Tibial nerve (tissue), 4 donors: Measurements from ENCODE around the gene TEC.

Experiments
- EP300 ChIP-seq, 2 donors: sonication (generic); formaldehyde crosslinking; IDR thresholded peaks; one replicate each; pipeline ENCODE4 v1.6.1; 2017; ENCODE audit warnings: antibody characterized with exemption in 2 of 2, mild to moderate bottlenecking in 1 of 2
- POLR2A ChIP-seq, 2 donors: fragments of 450-650 bp; IDR thresholded peaks; one replicate each; pipeline ENCODE4 v1.6.1; 2017; ENCODE audit warnings: antibody characterized with exemption in 2 of 2, mild to moderate bottlenecking in 2 of 2, moderate library complexity in 2 of 2
- TF ChIP-seq, protein P1 (sequence below), 5 experiments: fragments of 200-600 bp in 3 of 5; fragments of 450-650 bp in 2 of 5; sonication (generic) in 3 of 5; IDR thresholded peaks; one replicate each; pipeline ENCODE4 v1.5.1; 2016 to 2019; ENCODE audit warnings: antibody characterized with exemption in 5 of 5, mild to moderate bottlenecking in 3 of 5, moderate library complexity in 2 of 5

GRCh38 chr4:48175328-48175727, 94.3 kb downstream of the TEC start:
- TF ChIP-seq, protein P1, sequence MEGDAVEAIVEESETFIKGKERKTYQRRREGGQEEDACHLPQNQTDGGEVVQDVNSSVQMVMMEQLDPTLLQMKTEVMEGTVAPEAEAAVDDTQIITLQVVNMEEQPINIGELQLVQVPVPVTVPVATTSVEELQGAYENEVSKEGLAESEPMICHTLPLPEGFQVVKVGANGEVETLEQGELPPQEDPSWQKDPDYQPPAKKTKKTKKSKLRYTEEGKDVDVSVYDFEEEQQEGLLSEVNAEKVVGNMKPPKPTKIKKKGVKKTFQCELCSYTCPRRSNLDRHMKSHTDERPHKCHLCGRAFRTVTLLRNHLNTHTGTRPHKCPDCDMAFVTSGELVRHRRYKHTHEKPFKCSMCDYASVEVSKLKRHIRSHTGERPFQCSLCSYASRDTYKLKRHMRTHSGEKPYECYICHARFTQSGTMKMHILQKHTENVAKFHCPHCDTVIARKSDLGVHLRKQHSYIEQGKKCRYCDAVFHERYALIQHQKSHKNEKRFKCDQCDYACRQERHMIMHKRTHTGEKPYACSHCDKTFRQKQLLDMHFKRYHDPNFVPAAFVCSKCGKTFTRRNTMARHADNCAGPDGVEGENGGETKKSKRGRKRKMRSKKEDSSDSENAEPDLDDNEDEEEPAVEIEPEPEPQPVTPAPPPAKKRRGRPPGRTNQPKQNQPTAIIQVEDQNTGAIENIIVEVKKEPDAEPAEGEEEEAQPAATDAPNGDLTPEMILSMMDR (IDR thresholded peaks at IDR 0.05), result no peak
- no peak for TF ChIP-seq POLR2A (IDR thresholded peaks at IDR 0.05)
- no peak for TF ChIP-seq EP300 (IDR thresholded peaks at IDR 0.05)
